Measurements from ENCODE around the gene SREBF1. TPM values are rescaled to one million over a fixed set of nuclear protein-coding genes. Genes with fewer than 3 reads are reported as not detected.

SREBF1 gene
- total and polyA plus RNA-seq, 10 of the 15 experiments (the other 5 are each of a cell fraction or from before 2014, with no cell fraction given) = 1.4 to 84.6 (median 20.4) TPM

DNA sequence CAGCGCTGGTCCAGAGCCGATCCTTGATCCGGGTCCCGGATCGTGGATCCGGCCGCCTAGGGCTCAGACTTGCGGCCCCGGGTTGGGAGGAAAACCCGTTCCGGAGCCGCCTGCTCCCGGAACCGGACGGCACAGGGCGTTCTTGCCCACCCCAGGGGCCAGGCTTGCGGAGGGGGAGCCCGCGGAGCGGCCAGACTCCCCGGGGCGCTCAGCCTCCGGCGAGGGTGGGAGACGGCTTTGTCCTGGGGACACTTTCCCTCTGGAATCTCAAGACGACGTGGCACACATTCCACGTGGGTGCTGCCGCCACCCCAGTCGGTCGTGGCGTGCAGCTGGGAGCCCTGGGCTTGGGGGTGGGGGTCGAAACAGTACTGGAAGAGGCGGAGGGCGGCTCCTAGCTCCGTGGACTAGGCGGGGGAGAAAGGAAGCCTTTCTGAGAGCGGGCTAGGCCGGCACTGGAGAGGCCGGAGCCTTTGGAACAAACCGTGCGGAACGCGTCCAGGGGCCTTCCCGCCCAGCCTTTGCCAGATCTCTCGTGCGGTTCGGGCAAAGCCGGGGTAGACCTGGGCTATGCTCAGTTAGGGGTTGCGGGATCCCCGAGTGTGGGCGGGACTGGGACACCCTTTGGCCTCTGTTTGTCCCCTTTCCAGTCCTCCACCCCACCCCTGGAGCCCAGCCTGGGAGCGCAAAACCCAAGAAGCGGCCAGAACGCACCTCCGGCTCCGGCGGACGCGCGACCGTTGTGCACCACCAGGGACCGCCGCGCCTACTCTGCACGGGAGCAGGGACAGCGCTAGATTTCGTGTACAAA lies 26.5 kb downstream of the SREBF1 start (continued):
- TF ChIP-seq E4F1 (IDR thresholded peaks at IDR 0.05; ENCODE audit: borderline replicate concordance, partially characterized antibody) (no peak), BMI1 (IDR thresholded peaks at IDR 0.05; ENCODE audit: borderline replicate concordance) (no peak), ZBTB11 (CRISPR knock-in tag; IDR thresholded peaks at IDR 0.05) (no peak), ZNF274 (IDR thresholded peaks at IDR 0.05; ENCODE audit: insufficient read depth, insufficient read length) (no peak), SMAD1 (IDR thresholded peaks at IDR 0.05; ENCODE audit: low read depth, partially characterized antibody) (no peak), DPF2 (IDR thresholded peaks at IDR 0.05) (no peak), RB1 (IDR thresholded peaks at IDR 0.05; ENCODE audit: borderline replicate concordance) (no peak)

Measured in GM12878 (cell line).